ENCODE data around the gene CHRND.

DNA sequence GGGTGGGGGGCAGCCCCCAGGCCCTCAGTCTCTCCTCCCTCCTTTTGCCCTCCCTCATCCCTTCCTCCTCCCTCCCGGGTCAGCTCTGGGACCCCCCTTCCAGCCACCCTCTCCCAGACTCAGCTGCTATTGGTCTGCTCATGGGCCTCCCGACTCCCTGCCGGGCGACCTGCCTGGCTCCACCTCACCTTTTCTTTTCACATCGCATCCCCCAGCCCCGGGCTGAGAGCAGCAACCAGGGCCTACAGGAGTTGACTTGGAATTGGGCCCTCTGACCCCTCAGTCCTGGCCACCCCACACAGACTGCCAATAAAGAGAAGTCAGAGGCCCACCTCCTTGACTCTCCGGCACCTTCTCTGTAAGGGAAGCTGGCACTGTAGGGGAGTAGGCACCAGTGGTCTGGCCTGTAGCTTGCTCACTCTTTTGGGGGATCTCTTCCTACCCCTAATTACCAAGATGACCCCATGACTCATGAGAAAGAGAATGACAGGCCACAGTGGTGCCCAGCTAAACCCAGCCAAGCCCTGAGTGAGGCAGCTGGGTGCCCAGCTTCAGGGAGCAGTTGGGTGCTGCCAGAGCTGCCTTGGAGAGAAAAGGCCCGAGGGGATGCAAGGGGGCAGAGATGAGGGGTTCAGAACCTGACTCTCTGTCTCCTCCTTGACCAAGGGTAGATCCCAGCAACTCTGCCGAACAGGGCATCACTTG lies 36.3 kb upstream of the CHRND start:
- TF ChIP-seq, protein P1, sequence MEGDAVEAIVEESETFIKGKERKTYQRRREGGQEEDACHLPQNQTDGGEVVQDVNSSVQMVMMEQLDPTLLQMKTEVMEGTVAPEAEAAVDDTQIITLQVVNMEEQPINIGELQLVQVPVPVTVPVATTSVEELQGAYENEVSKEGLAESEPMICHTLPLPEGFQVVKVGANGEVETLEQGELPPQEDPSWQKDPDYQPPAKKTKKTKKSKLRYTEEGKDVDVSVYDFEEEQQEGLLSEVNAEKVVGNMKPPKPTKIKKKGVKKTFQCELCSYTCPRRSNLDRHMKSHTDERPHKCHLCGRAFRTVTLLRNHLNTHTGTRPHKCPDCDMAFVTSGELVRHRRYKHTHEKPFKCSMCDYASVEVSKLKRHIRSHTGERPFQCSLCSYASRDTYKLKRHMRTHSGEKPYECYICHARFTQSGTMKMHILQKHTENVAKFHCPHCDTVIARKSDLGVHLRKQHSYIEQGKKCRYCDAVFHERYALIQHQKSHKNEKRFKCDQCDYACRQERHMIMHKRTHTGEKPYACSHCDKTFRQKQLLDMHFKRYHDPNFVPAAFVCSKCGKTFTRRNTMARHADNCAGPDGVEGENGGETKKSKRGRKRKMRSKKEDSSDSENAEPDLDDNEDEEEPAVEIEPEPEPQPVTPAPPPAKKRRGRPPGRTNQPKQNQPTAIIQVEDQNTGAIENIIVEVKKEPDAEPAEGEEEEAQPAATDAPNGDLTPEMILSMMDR (IDR thresholded peaks at IDR 0.05) = no peak
- no peak for TF ChIP-seq ZFX (IDR thresholded peaks at IDR 0.05; ENCODE audit: borderline replicate concordance)
